Measurements from ENCODE around the gene MTMR3.

- TF ChIP-seq CTCF (IDR thresholded peaks at IDR 0.05), result no peak
- no peak for TF ChIP-seq EZH2 (IDR thresholded peaks at IDR 0.05)
Measured at GRCh38 chr22:29846290-29846689, 36.7 kb upstream of the MTMR3 start.

All from neural progenitor cell (in vitro differentiated cells).